B cell (primary cell): Measurements from ENCODE around the gene GPR148. TPM values are rescaled to one million over a fixed set of nuclear protein-coding genes. Genes with fewer than 3 reads are reported as not detected.

Experiments used
- ATAC-seq: fragments of 200-7000 bp; cut with Tn5 transposase; one replicate; pipeline ENCODE4 v1.10.0; 2021; ENCODE audit warnings: low read depth, mild to moderate bottlenecking, moderate number of reproducible peaks, moderate library complexity
- CTCF ChIA-PET: fragments of 350-600 bp; sonication (Branson Sonifier 250); formaldehyde crosslinking; loops from one replicate; lab custom pipeline; 2021; ENCODE audit warnings: antibody characterized with exemption, inconsistent platforms; lab: Charles Lee
- POLR2A ChIA-PET: fragments of 350-600 bp; sonication (Branson Sonifier 250); formaldehyde crosslinking; loops from one replicate; lab custom pipeline; 2021; ENCODE audit warnings: antibody characterized with exemption; lab: Charles Lee
- DNase-seq: peaks from one replicate; pipeline ENCODE4 v3.0.0; 2013
- H2AFZ ChIP-seq: 2 replicates; pipeline ENCODE4 v1.6.1; 2012; ENCODE audit warnings: mild to moderate bottlenecking, low read depth, low read length; ENCODE audit not compliant: insufficient read depth, poor library complexity, severe bottlenecking
- H3K27ac ChIP-seq, 2 donors: 1 replicate in 1 of 2; 2 replicates in 1 of 2; pipeline ENCODE4 v1.5.1; 2012 to 2013; ENCODE audit warnings: low read length in 2 of 2, mild to moderate bottlenecking in 2 of 2, moderate library complexity in 1 of 2
- H3K27me3 ChIP-seq, 4 experiments: fragments of 200-600 bp in 1 of 4; sonication (generic) in 1 of 4; replicated peaks in 1 of 4; 1 replicate in 2 of 4; 2 replicates in 2 of 4; pipeline versions ENCODE4 v1.6.1 to v1.7.0; 2013 to 2016; ENCODE audit warnings: low read length in 3 of 4, mild to moderate bottlenecking in 2 of 4, mixed read lengths in 1 of 4, moderate library complexity in 1 of 4; ENCODE audit not compliant: insufficient read depth in 4 of 4, control insufficient read depth in 3 of 4; ENCODE audit errors: control extremely low read depth in 1 of 4
- H3K36me3 ChIP-seq, 2 experiments: replicated peaks in 1 of 2; 1 replicate in 1 of 2; 2 replicates in 1 of 2; pipeline versions ENCODE4 v1.6.1 to v1.7.1; 2013; ENCODE audit warnings: low read length in 1 of 2; ENCODE audit not compliant: insufficient read depth in 2 of 2, control insufficient read depth in 1 of 2; ENCODE audit errors: control extremely low read depth in 1 of 2, extremely low read depth in 1 of 2
- H3K4me1 ChIP-seq, 2 donors: fragments of 200-600 bp in 1 of 2; sonication (generic) in 1 of 2; 1 replicate in 1 of 2; 2 replicates in 1 of 2; pipeline versions ENCODE4 v1.5.1 to v1.6.1; 2013 to 2017; ENCODE audit warnings: low read length in 2 of 2; ENCODE audit not compliant: control insufficient read depth in 2 of 2, insufficient read depth in 2 of 2
- H3K4me2 ChIP-seq: replicated peaks from 2 replicates; pipeline ENCODE3; 2012; ENCODE audit warnings: mild to moderate bottlenecking, low read depth, low read length; ENCODE audit not compliant: poor library complexity, severe bottlenecking
- H3K4me3 ChIP-seq, 5 experiments: fragments of 200-600 bp in 1 of 5; sonication (generic) in 1 of 5; 1 replicate in 3 of 5; 2 replicates in 2 of 5; pipeline versions ENCODE4 v1.5.1 to v1.7.0; 2011 to 2016; ENCODE audit warnings: low read length in 4 of 5, mild to moderate bottlenecking in 4 of 5, low read depth in 2 of 5, control low read depth in 1 of 5, moderate library complexity in 1 of 5; ENCODE audit not compliant: insufficient read depth in 1 of 5; ENCODE audit errors: control extremely low read depth in 1 of 5, extremely low read depth in 1 of 5
- H3K79me2 ChIP-seq: fragments of 200-600 bp; sonication (generic); one replicate; pipeline ENCODE4 v1.6.0; 2016; ENCODE audit warnings: low read length; ENCODE audit not compliant: control insufficient read depth, insufficient read depth
- H3K9ac ChIP-seq: fragments of 200-600 bp; sonication (generic); 2 replicates; pipeline ENCODE4 v1.6.1; 2017; ENCODE audit warnings: mild to moderate bottlenecking, low read length, moderate library complexity
- H3K9me3 ChIP-seq, 3 donors: one replicate each; pipeline versions ENCODE4 v1.6.1 to v1.7.1; 2013; ENCODE audit warnings: low read length in 2 of 3; ENCODE audit not compliant: control insufficient read depth in 2 of 3, insufficient read depth in 1 of 3; ENCODE audit errors: control extremely low read depth in 1 of 3
- H4K20me1 ChIP-seq: 2 replicates; pipeline ENCODE4 v1.6.0; 2012; ENCODE audit warnings: mild to moderate bottlenecking, low read length; ENCODE audit not compliant: insufficient read depth, control insufficient read depth, poor library complexity, severe bottlenecking
- H3K27ac Mint-ChIP-seq: one replicate; pipeline ENCODE4 v1.8.0; 2021; ENCODE audit warnings: mixed read lengths
- H3K27me3 Mint-ChIP-seq: one replicate; pipeline ENCODE4 v1.8.0; 2021; ENCODE audit warnings: mixed read lengths
- H3K4me1 Mint-ChIP-seq: one replicate; pipeline ENCODE4 v1.8.0; 2021; ENCODE audit warnings: mixed read lengths
- H3K4me3 Mint-ChIP-seq: one replicate; pipeline ENCODE4 v1.8.0; 2021; ENCODE audit warnings: mixed read lengths
- H3K9me3 Mint-ChIP-seq: one replicate; pipeline ENCODE4 v1.8.0; 2022; ENCODE audit warnings: mixed read lengths; ENCODE audit not compliant: insufficient read depth
- EZH2 ChIP-seq: IDR thresholded peaks from 2 replicates; pipeline ENCODE4 v1.6.1; 2012; ENCODE audit warnings: borderline replicate concordance, low read depth, mild to moderate bottlenecking, moderate library complexity, low read length; ENCODE audit not compliant: insufficient read depth, poor library complexity, severe bottlenecking
- whole genome bisulfite sequencing: methylation state at CpG from one replicate; pipeline ENCODE4 v1.1.5; 2013; ENCODE audit warnings: missing lambda C conversion rate; ENCODE audit not compliant: insufficient coverage; 5-methylcytosine and 5-hydroxymethylcytosine counted together
- intact Hi-C: fragments of 100-400 bp; cut with micrococcal nuclease; formaldehyde crosslinking; loops from one replicate; pipeline ENCODE4 v1.10.0; 2022
- polyA plus RNA-seq: library from polyadenylated mRNA; depleted of rRNA; stranded (reverse); fragments of >200 nt; gene quantifications from 2 replicates; pipeline ENCODE4 v1.2.3, GENCODE V29; 2012
- total RNA-seq, 2 donors: library from RNA; stranded (reverse); fragments of 120-200 nt in 1 of 2; gene quantifications; 1 replicate in 1 of 2; 2 replicates in 1 of 2; pipeline versions ENCODE4 v1.2.3 to v1.2.4, GENCODE V29; 2013 to 2022
- TF ChIP-seq, protein P1 (sequence below): fragments of 200-600 bp; IDR thresholded peaks from one replicate; pipeline ENCODE4 v1.8.0; 2022; ENCODE audit warnings: antibody characterized with exemption, mild to moderate bottlenecking

GPR148 gene
- total and polyA plus RNA-seq, 2 donors (not counting 1 experiment from before 2014, with no cell fraction given), result not detected

DNA sequence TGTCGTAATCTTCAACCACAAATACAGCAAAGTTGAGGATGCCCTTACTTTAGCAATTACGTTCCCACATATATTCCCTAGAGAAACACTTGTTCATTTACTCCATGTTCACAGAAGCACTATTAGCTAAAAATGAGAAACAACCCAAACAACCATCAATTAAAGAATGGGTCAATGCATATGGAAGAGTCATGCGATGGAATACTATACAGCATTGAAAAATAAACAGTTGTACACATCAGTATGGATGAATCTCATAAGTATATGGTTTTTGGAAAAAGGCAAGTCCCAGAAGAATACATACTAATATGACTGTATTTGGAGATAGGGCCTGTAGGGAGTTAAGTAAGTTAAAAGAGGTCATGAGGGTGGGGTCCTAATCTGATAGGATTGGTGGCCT, 6.3 kb downstream of the GPR148 start:
- Histone ChIP-seq H3K9ac (no peak overlapping the region), H3K9me3 (peaks cover 0 to 12% (median 5%) of the 10 kb centered on the region in 3 donors), H3K4me2 (no peak overlapping the region), H3K27ac (no peak overlapping the region), H3K4me1 (no peaks in the 10 kb centered on the region), H3K36me3 (no peaks in the 10 kb centered on the region), H3K27me3 (peaks cover 0 to 3% (median 0%) of the 10 kb centered on the region in 4 experiments), H4K20me1 (no peaks in the 10 kb centered on the region), H3K4me3 (no peak overlapping the region), H3K79me2 (no peaks in the 10 kb centered on the region), H2AFZ (no peak overlapping the region)
- no peaks in the 10 kb centered on the region for H3K4me1 Mint-ChIP-seq
- no peak overlapping the region for H3K4me3 Mint-ChIP-seq
- H3K9me3 Mint-ChIP-seq, result peaks cover 5% of the 10 kb centered on the region
- WGBS, result 100% methylated on average over 2 of the region's 3 CpGs
- peaks cover 7% of the 10 kb centered on the region for H3K27me3 Mint-ChIP-seq
- TF ChIP-seq, protein P1, sequence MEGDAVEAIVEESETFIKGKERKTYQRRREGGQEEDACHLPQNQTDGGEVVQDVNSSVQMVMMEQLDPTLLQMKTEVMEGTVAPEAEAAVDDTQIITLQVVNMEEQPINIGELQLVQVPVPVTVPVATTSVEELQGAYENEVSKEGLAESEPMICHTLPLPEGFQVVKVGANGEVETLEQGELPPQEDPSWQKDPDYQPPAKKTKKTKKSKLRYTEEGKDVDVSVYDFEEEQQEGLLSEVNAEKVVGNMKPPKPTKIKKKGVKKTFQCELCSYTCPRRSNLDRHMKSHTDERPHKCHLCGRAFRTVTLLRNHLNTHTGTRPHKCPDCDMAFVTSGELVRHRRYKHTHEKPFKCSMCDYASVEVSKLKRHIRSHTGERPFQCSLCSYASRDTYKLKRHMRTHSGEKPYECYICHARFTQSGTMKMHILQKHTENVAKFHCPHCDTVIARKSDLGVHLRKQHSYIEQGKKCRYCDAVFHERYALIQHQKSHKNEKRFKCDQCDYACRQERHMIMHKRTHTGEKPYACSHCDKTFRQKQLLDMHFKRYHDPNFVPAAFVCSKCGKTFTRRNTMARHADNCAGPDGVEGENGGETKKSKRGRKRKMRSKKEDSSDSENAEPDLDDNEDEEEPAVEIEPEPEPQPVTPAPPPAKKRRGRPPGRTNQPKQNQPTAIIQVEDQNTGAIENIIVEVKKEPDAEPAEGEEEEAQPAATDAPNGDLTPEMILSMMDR, result no peak
- no peak for TF ChIP-seq EZH2
- POLR2A ChIA-PET, result no interaction called here
- intact Hi-C loops, result no loop called here
- ATAC-seq (no peak), DNase-seq (no peak)
- no peak overlapping the region for H3K27ac Mint-ChIP-seq
- CTCF ChIA-PET, result no interaction called here

DNA sequence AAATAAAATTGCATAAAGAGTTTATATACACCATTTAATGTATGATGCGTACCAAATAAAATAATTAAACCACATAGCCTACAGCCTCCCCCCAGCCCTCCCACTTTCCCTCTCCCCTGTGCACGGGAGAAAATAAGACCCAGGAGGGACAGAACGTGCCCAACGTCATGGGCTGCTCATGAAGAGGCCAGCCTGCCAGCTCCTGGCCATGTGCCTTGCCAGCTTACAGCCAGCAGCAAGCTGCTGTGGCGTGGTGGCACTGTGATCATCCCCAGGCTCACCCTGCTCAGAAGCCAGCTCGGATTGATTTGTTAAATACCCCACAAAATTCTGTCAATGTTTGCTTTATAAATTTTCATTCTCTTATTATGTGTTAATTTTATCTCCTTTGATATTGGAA, 7.6 kb downstream of the GPR148 start:
- H3K27me3 Mint-ChIP-seq, result peaks cover 16% of the 10 kb centered on the region
- CTCF ChIA-PET, result no interaction called here

More for the DNA sequence above, 7.6 kb downstream of the GPR148 start:
- H3K27ac Mint-ChIP-seq, result no peak overlapping the region
- POLR2A ChIA-PET, result no interaction called here
- no peak for TF ChIP-seq EZH2
- TF ChIP-seq, protein P1, result no peak
- no peaks in the 10 kb centered on the region for H4K20me1 ChIP-seq
- WGBS, result 86% methylated on average over 3 of the region's 6 CpGs
- ATAC-seq (no peak), DNase-seq (no peak)
- H3K79me2 ChIP-seq, result no peaks in the 10 kb centered on the region
- intact Hi-C loops, result no loop called here
- no peak overlapping the region for H3K4me3 ChIP-seq
- H3K9me3 ChIP-seq, result peaks cover 0 to 12% (median 5%) of the 10 kb centered on the region in 3 donors
- no peak overlapping the region for H3K4me2 ChIP-seq
- no peaks in the 10 kb centered on the region for H3K4me1 ChIP-seq
- no peak overlapping the region for H3K27ac ChIP-seq
- H3K4me1 Mint-ChIP-seq, result no peaks in the 10 kb centered on the region
- no peak overlapping the region for H3K4me3 Mint-ChIP-seq
- peaks cover 0 to 3% (median 0%) of the 10 kb centered on the region in 4 experiments for H3K27me3 ChIP-seq
- H3K36me3 ChIP-seq, result no peaks in the 10 kb centered on the region
- no peak overlapping the region for H3K9ac ChIP-seq
- no peak overlapping the region for H2AFZ ChIP-seq
- peaks cover 5% of the 10 kb centered on the region for H3K9me3 Mint-ChIP-seq
